Sigmoid colon (tissue), 7 donors: ENCODE results near the gene ARF1. TPM values are rescaled to one million over a fixed set of nuclear protein-coding genes. Genes with fewer than 3 reads are reported as not detected.

ENCODE experiments used
- DNase-seq: peaks from one replicate; pipeline ENCODE4 v3.0.0-alpha.2; 2019
- H3K27ac ChIP-seq, 4 donors: fragments of 200-600 bp; sonication (generic); one replicate each; pipeline ENCODE4 v1.5.1; 2016 to 2019; ENCODE audit warnings: mild to moderate bottlenecking in 1 of 4
- H3K27me3 ChIP-seq, 3 donors: fragments of 200-600 bp; sonication (generic); one replicate each; pipeline ENCODE4 v1.5.1; 2019; ENCODE audit warnings: mild to moderate bottlenecking in 1 of 3
- H3K36me3 ChIP-seq, 4 donors: fragments of 200-600 bp; sonication (generic); one replicate each; pipeline ENCODE4 v1.5.1; 2016 to 2019
- H3K4me1 ChIP-seq, 4 donors: fragments of 200-600 bp; sonication (generic); one replicate each; pipeline ENCODE4 v1.5.1; 2017 to 2019
- H3K4me3 ChIP-seq, 4 donors: fragments of 200-600 bp; sonication (generic); one replicate each; pipeline ENCODE4 v1.5.1; 2017 to 2019; ENCODE audit warnings: mild to moderate bottlenecking in 2 of 4, moderate library complexity in 1 of 4
- H3K9me3 ChIP-seq, 4 donors: fragments of 200-600 bp in 3 of 4; sonication (generic) in 3 of 4; one replicate each; pipeline versions ENCODE4 v1.5.1 to v1.6.1; 2013 to 2019
- EP300 ChIP-seq, 4 donors: sonication (generic); formaldehyde crosslinking; IDR thresholded peaks; one replicate each; pipeline ENCODE4 v1.6.1; 2017; ENCODE audit warnings: antibody characterized with exemption in 4 of 4
- POLR2A ChIP-seq, 2 donors: fragments of 450-650 bp; IDR thresholded peaks; one replicate each; pipeline ENCODE4 v1.6.1; 2016; ENCODE audit warnings: antibody characterized with exemption in 2 of 2, mild to moderate bottlenecking in 2 of 2, moderate library complexity in 2 of 2
- POLR2AphosphoS5 ChIP-seq, 4 donors: sonication (generic); formaldehyde crosslinking; IDR thresholded peaks; one replicate each; pipeline ENCODE4 v1.6.1; 2017; ENCODE audit warnings: antibody characterized with exemption in 4 of 4
- WGBS, 2 donors: extraction: QIAGEN DNeasy Blood & Tissue Kit; methylation state at CpG; one replicate each; pipeline ENCODE4 v1.1.7; 2013; 5-methylcytosine and 5-hydroxymethylcytosine counted together
- intact Hi-C: fragments of 100-400 bp; cut with DNase I; formaldehyde crosslinking; loops from one replicate; pipeline ENCODE4 v1.15.1; 2023
- polyA plus RNA-seq, 3 donors: library from polyadenylated mRNA; stranded (reverse); fragments of 200-250 nt; gene quantifications; one replicate each; pipeline ENCODE4 v1.2.3, GENCODE V29; 2013
- total RNA-seq, 4 donors: library from RNA; depleted of rRNA; stranded (reverse); fragments of >200 nt; gene quantifications; one replicate each; pipeline ENCODE4 v1.1.0, GENCODE V29; 2016
- TF ChIP-seq, protein P1 (sequence below), 4 experiments: fragments of 450-650 bp in 3 of 4; fragments of 200-600 bp in 1 of 4; IDR thresholded peaks; one replicate each; pipeline ENCODE4 v1.5.1; 2016 to 2019; ENCODE audit warnings: antibody characterized with exemption in 4 of 4, mild to moderate bottlenecking in 3 of 4, moderate library complexity in 2 of 4
- donor health status: healthy with polysubstance abuse.
- donor health status: Bipolar disorder and iron deficiency.
- donor health status: healthy.

Gene ARF1
- total and polyA plus RNA-seq, 7 donors: 212 to 482 (median 250) TPM

DNA sequence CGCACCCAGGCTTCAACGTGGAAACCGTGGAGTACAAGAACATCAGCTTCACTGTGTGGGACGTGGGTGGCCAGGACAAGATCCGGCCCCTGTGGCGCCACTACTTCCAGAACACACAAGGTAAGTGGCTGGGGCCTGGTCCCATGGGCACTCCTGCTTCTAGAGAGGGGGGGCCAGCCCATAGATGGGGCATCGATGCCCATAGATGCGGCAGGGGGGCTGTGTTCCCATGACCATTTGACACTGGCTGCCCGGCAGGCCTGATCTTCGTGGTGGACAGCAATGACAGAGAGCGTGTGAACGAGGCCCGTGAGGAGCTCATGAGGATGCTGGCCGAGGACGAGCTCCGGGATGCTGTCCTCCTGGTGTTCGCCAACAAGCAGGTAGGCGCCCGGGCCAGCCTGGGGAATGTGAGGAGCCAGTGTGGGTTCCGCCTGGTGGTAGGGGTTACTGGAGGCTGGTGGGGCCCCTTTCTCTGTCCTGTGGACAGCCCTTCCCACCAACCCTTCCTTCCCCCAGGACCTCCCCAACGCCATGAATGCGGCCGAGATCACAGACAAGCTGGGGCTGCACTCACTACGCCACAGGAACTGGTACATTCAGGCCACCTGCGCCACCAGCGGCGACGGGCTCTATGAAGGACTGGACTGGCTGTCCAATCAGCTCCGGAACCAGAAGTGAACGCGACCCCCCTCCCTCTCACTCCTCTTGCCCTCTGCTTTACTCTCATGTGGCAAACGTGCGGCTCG is 15.0 kb downstream of the ARF1 start:
- Histone ChIP-seq H3K9me3 (peaks cover 0 to 6% (median 3%) of the 10 kb centered on the region in 4 donors), H3K4me1 (peaks cover 0 to 52% (median 26%) of the 10 kb centered on the region in 4 donors), H3K4me3 (no peak overlapping the region), H3K36me3 (peaks cover 12 to 44% (median 32%) of the 10 kb centered on the region in 4 donors), H3K27ac (no peak overlapping the region), H3K27me3 (no peaks in the 10 kb centered on the region)
- 89 to 93% methylated on average over 34 of the region's 34 CpGs for WGBS, 2 donors
- intact Hi-C loops: no loop called here
- peak; percentile 63 for DNase-seq
- no peak for TF ChIP-seq POLR2A (IDR thresholded peaks at IDR 0.05)
- no peak for TF ChIP-seq POLR2AphosphoS5 (IDR thresholded peaks at IDR 0.05)
- TF ChIP-seq, protein P1, sequence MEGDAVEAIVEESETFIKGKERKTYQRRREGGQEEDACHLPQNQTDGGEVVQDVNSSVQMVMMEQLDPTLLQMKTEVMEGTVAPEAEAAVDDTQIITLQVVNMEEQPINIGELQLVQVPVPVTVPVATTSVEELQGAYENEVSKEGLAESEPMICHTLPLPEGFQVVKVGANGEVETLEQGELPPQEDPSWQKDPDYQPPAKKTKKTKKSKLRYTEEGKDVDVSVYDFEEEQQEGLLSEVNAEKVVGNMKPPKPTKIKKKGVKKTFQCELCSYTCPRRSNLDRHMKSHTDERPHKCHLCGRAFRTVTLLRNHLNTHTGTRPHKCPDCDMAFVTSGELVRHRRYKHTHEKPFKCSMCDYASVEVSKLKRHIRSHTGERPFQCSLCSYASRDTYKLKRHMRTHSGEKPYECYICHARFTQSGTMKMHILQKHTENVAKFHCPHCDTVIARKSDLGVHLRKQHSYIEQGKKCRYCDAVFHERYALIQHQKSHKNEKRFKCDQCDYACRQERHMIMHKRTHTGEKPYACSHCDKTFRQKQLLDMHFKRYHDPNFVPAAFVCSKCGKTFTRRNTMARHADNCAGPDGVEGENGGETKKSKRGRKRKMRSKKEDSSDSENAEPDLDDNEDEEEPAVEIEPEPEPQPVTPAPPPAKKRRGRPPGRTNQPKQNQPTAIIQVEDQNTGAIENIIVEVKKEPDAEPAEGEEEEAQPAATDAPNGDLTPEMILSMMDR (IDR thresholded peaks at IDR 0.05): no peak
- TF ChIP-seq EP300 (IDR thresholded peaks at IDR 0.05): no peak

DNA sequence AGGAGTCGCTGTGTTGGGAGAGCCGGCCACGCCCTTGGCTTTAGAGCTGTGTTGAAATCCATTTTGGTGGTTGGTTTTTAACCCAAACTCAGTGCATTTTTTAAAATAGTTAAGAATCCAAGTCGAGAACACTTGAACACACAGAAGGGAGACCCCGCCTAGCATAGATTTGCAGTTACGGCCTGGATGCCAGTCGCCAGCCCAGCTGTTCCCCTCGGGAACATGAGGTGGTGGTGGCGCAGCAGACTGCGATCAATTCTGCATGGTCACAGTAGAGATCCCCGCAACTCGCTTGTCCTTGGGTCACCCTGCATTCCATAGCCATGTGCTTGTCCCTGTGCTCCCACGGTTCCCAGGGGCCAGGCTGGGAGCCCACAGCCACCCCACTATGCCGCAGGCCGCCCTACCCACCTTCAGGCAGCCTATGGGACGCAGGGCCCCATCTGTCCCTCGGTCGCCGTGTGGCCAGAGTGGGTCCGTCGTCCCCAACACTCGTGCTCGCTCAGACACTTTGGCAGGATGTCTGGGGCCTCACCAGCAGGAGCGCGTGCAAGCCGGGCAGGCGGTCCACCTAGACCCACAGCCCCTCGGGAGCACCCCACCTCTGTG is 15.9 kb downstream of the ARF1 start:
- Histone ChIP-seq H3K27me3 (no peaks in the 10 kb centered on the region), H3K4me3 (no peak overlapping the region), H3K4me1 (peaks cover 0 to 46% (median 20%) of the 10 kb centered on the region in 4 donors), H3K9me3 (peaks cover 0 to 6% (median 3%) of the 10 kb centered on the region in 4 donors), H3K36me3 (peaks cover 12 to 44% (median 32%) of the 10 kb centered on the region in 4 donors), H3K27ac (no peak overlapping the region)
- 91 to 92% methylated on average over 28 of the region's 28 CpGs for WGBS, 2 donors
- DNase-seq: peak; percentile 59
- intact Hi-C loops: no loop called here
- TF ChIP-seq EP300 (IDR thresholded peaks at IDR 0.05): no peak
- TF ChIP-seq POLR2AphosphoS5 (IDR thresholded peaks at IDR 0.05): no peak

DNA sequence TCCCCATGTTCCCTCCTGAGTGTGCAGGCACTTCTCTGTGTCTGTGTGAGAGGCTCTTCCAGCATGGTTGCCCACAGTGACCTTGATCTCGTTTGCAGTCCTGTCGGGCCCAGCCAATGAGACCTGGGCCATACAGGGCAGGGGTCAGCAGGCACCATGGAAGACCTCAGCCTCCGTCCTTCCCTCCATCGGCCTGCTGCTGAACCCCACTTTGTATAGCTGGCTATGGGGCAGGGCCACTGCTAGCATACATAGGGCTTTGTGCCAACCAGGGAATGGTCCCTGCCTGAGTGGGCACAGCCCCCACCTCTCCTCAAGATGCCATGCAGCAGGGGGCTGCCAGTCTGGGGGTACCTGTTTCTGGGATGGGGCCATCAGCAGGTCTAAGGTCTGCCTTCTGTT is 16.8 kb downstream of the ARF1 start:
- TF ChIP-seq, protein P1 (IDR thresholded peaks at IDR 0.05): no peak
- TF ChIP-seq POLR2AphosphoS5 (IDR thresholded peaks at IDR 0.05): no peak
- TF ChIP-seq POLR2A (IDR thresholded peaks at IDR 0.05): no peak
- TF ChIP-seq EP300 (IDR thresholded peaks at IDR 0.05): no peak
- H3K4me3 ChIP-seq: no peak overlapping the region
- intact Hi-C loops: no loop called here
- peaks cover 12 to 44% (median 32%) of the 10 kb centered on the region in 4 donors for H3K36me3 ChIP-seq
- H3K27me3 ChIP-seq: no peaks in the 10 kb centered on the region
- peak; percentile 65 for DNase-seq
- H3K9me3 ChIP-seq: peaks cover 0 to 6% (median 2%) of the 10 kb centered on the region in 4 donors
- peaks cover 0 to 53% (median 28%) of the 10 kb centered on the region in 4 donors for H3K4me1 ChIP-seq
- no peak overlapping the region for H3K27ac ChIP-seq
- WGBS, 2 donors: 60 to 74% methylated on average over 4 of the region's 4 CpGs

DNA sequence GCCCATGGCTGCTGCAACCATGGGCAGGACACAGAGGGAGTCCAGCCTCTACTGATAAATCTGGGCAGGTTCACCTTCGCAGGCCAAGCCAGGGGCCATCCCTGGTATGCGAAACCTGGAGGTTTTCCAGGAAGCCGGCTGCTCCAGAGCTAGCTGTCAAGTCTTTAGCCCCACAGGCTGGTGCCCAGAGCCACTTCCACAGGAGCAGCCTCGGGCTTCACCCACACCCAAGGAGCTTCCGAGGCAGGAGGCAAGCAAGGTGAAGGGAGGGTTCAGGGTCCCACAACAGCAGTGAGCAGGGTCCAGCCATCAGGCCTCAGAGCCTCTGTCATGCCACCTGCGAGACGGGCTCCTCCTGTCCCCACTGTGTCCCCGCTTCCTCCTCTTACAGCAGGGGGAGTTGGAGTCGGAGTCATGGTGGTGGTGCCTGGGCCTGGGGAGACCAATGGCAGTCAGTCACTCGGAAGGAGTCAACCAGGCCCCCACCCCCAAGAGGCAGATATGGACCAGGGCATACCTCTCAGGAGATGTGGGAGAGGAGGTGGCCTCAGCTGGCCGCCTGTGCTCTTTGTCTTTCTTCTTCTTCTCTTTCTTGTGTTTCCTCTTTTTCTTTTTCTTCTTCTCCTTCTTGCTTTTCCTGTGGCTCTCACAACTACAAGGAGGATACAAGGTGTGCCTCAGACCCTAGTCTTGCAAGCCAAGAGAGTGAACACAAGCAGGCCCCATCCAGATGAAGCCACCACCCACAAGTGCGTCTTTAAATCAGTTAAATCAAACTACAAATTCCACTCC is 18.5 kb downstream of the ARF1 start:
- Histone ChIP-seq H3K27ac (peak overlapping the region in 2 of 4 donors; percentile 2 to 98), H3K4me3 (no peak overlapping the region), H3K36me3 (peaks cover 12 to 50% (median 34%) of the 10 kb centered on the region in 4 donors), H3K27me3 (no peaks in the 10 kb centered on the region), H3K4me1 (peaks cover 0 to 53% (median 28%) of the 10 kb centered on the region in 4 donors), H3K9me3 (no peaks in the 10 kb centered on the region)
- intact Hi-C loops: no loop called here
- WGBS, 2 donors: 77 to 86% methylated on average over 12 of the region's 12 CpGs
- peak; percentile 66 for DNase-seq
- TF ChIP-seq, protein P1 (IDR thresholded peaks at IDR 0.05): no peak
- TF ChIP-seq POLR2A (IDR thresholded peaks at IDR 0.05) (no peak), POLR2AphosphoS5 (IDR thresholded peaks at IDR 0.05) (no peak), EP300 (IDR thresholded peaks at IDR 0.05) (no peak)
